GM21390 (cell line): ENCODE measurements around the gene TNFRSF8.
"Not testable (repeated sequence)": the region's sequence is repeated elsewhere in the genome, so short reads cannot be mapped to it uniquely, and the experiment has no call there.

Experiments
- ATAC-seq: cut with Tn5 transposase; IDR thresholded peaks from one replicate; pipeline ENCODE4 v1.9.1; 2021; ENCODE audit not compliant: unreplicated experiment

The TNFRSF8 gene

GRCh38 chr1:12038356-12039163 is 24.5 kb upstream of the TNFRSF8 start:
- no peak for ATAC-seq

- no peak for ATAC-seq
Observed at GRCh38 chr1:12039164-12039525, 24.0 kb upstream of the TNFRSF8 start.

GRCh38 chr1:12039824-12040456 is 23.2 kb upstream of the TNFRSF8 start:
- ATAC-seq, result peak; percentile 34

- ATAC-seq, result peak; percentile 72
Observed at GRCh38 chr1:12040457-12041051, 22.5 kb upstream of the TNFRSF8 start.

GRCh38 chr1:12044187-12044877 is 18.8 kb upstream of the TNFRSF8 start:
- ATAC-seq, result not testable (repeated sequence)

GRCh38 chr1:12046749-12047119 is 16.4 kb upstream of the TNFRSF8 start:
- no peak for ATAC-seq

- ATAC-seq, result peak; percentile 46
Observed at GRCh38 chr1:12047120-12047876, 15.8 kb upstream of the TNFRSF8 start.

- no peak for ATAC-seq
Observed at GRCh38 chr1:12048372-12048771, 14.7 kb upstream of the TNFRSF8 start.

GRCh38 chr1:12049616-12050015 is 13.5 kb upstream of the TNFRSF8 start:
- ATAC-seq, result no peak

GRCh38 chr1:12051361-12051760 is 11.7 kb upstream of the TNFRSF8 start:
- no peak for ATAC-seq

- peak; percentile 67 for ATAC-seq
Observed at GRCh38 chr1:12052008-12052573, 11.0 kb upstream of the TNFRSF8 start.

- ATAC-seq, result no peak
Observed at GRCh38 chr1:12052997-12053686, 10.0 kb upstream of the TNFRSF8 start.

- peak; percentile 25 for ATAC-seq
Observed at GRCh38 chr1:12053752-12054548, 9.2 kb upstream of the TNFRSF8 start.

- ATAC-seq, result no peak
Observed at GRCh38 chr1:12055259-12055658, 7.8 kb upstream of the TNFRSF8 start.

- no peak for ATAC-seq
Observed at GRCh38 chr1:12056331-12056841, 6.7 kb upstream of the TNFRSF8 start.

- ATAC-seq, result no peak
Observed at GRCh38 chr1:12057382-12057781, 5.7 kb upstream of the TNFRSF8 start.

GRCh38 chr1:12057940-12058687 is 5.0 kb upstream of the TNFRSF8 start:
- ATAC-seq, result no peak

GRCh38 chr1:12059226-12059625 is 3.9 kb upstream of the TNFRSF8 start:
- ATAC-seq, result no peak
